Peyer's patch (tissue), 4 donors: Measurements from ENCODE around the gene GAL3ST3.

Experiments
- POLR2A ChIP-seq, 2 donors: fragments of 450-650 bp; IDR thresholded peaks; one replicate each; pipeline ENCODE4 v1.5.1; 2017; ENCODE audit warnings: antibody characterized with exemption in 2 of 2, mild to moderate bottlenecking in 2 of 2, moderate library complexity in 2 of 2
- TF ChIP-seq, protein P1 (sequence below), 6 experiments: fragments of 450-650 bp in 4 of 6; fragments of 200-600 bp in 2 of 6; sonication (generic) in 1 of 6; IDR thresholded peaks; one replicate each; pipeline ENCODE4 v1.5.1; 2017 to 2019; ENCODE audit warnings: antibody characterized with exemption in 6 of 6, mild to moderate bottlenecking in 3 of 6, moderate library complexity in 1 of 6

DNA sequence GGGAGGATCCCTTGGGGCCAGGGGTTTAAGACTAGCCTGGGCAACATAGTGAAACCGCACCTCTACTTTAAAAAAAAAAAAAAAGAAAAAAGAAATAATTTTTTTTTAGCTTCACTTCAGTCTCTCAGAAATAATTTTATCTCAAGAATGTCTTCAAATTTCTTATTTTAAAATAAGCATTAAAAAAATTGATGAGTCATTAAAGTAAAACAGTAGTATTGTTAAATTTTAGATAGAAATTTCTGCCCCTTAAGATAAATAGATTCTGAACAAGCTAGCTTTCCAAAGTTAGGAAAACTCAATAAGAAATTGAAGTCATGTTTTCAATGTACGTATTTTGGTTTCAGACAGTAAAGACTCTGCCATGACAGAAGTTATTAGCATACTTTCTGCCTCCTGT is 13.4 kb upstream of the GAL3ST3 start:
- TF ChIP-seq, protein P1, sequence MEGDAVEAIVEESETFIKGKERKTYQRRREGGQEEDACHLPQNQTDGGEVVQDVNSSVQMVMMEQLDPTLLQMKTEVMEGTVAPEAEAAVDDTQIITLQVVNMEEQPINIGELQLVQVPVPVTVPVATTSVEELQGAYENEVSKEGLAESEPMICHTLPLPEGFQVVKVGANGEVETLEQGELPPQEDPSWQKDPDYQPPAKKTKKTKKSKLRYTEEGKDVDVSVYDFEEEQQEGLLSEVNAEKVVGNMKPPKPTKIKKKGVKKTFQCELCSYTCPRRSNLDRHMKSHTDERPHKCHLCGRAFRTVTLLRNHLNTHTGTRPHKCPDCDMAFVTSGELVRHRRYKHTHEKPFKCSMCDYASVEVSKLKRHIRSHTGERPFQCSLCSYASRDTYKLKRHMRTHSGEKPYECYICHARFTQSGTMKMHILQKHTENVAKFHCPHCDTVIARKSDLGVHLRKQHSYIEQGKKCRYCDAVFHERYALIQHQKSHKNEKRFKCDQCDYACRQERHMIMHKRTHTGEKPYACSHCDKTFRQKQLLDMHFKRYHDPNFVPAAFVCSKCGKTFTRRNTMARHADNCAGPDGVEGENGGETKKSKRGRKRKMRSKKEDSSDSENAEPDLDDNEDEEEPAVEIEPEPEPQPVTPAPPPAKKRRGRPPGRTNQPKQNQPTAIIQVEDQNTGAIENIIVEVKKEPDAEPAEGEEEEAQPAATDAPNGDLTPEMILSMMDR (IDR thresholded peaks at IDR 0.05): no peak
- no peak for TF ChIP-seq POLR2A (IDR thresholded peaks at IDR 0.05)
